EL (cell line): ENCODE data around the gene PIP.
"Not testable (repeated sequence)": the region's sequence is repeated elsewhere in the genome, so short reads cannot be mapped to it uniquely, and the experiment has no call there.

Experiments used
- DNase-seq: peaks from one replicate; pipeline ENCODE4 v3.0.0-alpha.2; 2016

Gene PIP

GRCh38 chr7:143131781-143132180, at the start of gene PIP:
PIP (plus strand) TSS chr7:143132077; CDS start chr7:143132117, 40 bp downstream.
- no peak for DNase-seq

- DNase-seq: no peak
Measured at GRCh38 chr7:143085109-143085508, 46.8 kb upstream of the PIP start.

- not testable (repeated sequence) for DNase-seq
Measured at GRCh38 chr7:143085610-143086009, 46.3 kb upstream of the PIP start.

GRCh38 chr7:143088549-143089231, 43.2 kb upstream of the PIP start:
- not testable (repeated sequence) for DNase-seq

GRCh38 chr7:143096146-143096545, 35.7 kb upstream of the PIP start:
- DNase-seq: no peak

- DNase-seq: not testable (repeated sequence)
Measured at GRCh38 chr7:143099579-143099978, 32.3 kb upstream of the PIP start.

GRCh38 chr7:143104759-143105158, 27.1 kb upstream of the PIP start:
- DNase-seq: no peak

- not testable (repeated sequence) for DNase-seq
Measured at GRCh38 chr7:143108019-143108418, 23.9 kb upstream of the PIP start.

- DNase-seq: no peak
Measured at GRCh38 chr7:143117395-143117794, 14.5 kb upstream of the PIP start.

GRCh38 chr7:143120691-143121405, 11.0 kb upstream of the PIP start:
- DNase-seq: no peak

GRCh38 chr7:143123326-143123725, 8.6 kb upstream of the PIP start:
- DNase-seq: not testable (repeated sequence)

GRCh38 chr7:143126146-143126545, 5.7 kb upstream of the PIP start:
- no peak for DNase-seq

- DNase-seq: no peak
Measured at GRCh38 chr7:143129051-143129450, 2.8 kb upstream of the PIP start.

GRCh38 chr7:143129477-143129876, 2.4 kb upstream of the PIP start:
- DNase-seq: no peak

- no peak for DNase-seq
Measured at GRCh38 chr7:143130541-143130940, 1.3 kb upstream of the PIP start.

- no peak for DNase-seq
Measured at GRCh38 chr7:143147070-143147469, 15.2 kb downstream of the PIP start.

GRCh38 chr7:143148050-143148449, 16.2 kb downstream of the PIP start:
- DNase-seq: no peak

GRCh38 chr7:143148651-143149050, 16.8 kb downstream of the PIP start:
- DNase-seq: no peak

GRCh38 chr7:143150696-143151095, 18.8 kb downstream of the PIP start:
- not testable (repeated sequence) for DNase-seq

- DNase-seq: not testable (repeated sequence)
Measured at GRCh38 chr7:143158617-143159016, 26.7 kb downstream of the PIP start.

- no peak for DNase-seq
Measured at GRCh38 chr7:143171697-143172096, 39.8 kb downstream of the PIP start.

GRCh38 chr7:143172354-143172753, 40.5 kb downstream of the PIP start:
- no peak for DNase-seq

GRCh38 chr7:143176128-143176527, 44.3 kb downstream of the PIP start:
- no peak for DNase-seq

GRCh38 chr7:143177374-143178119, 45.7 kb downstream of the PIP start:
- DNase-seq: no peak
